ENCODE results near the gene ATP8A2. TPM values are rescaled to one million over a fixed set of nuclear protein-coding genes. Genes with fewer than 3 reads are reported as not detected.

The ATP8A2 gene
- total RNA-seq, 2 donors from 2014 or later: 0.10 to 0.64 TPM

GRCh38 chr13:25802579-25802978 lies 430.8 kb downstream of the ATP8A2 start:
- no peak for DNase-seq
- Histone ChIP-seq H3K4me1 (no peaks in the 10 kb centered on the region), H3K36me3 (no peaks in the 10 kb centered on the region), H3K9ac (ENCODE audit: low read depth in 2 of 2, low read length in 2 of 2) (no peak overlapping the region), H3K27ac (no peak overlapping the region), H3K9me3 (no peaks in the 10 kb centered on the region), H3K27me3 (no peaks in the 10 kb centered on the region), H3K4me3 (no peak overlapping the region)
- intact Hi-C loops (cut with DNase I): no loop called here
- TF ChIP-seq CTCF (IDR thresholded peaks at IDR 0.05): no peak

GRCh38 chr13:25803641-25804040 lies 431.9 kb downstream of the ATP8A2 start:
- no peak for DNase-seq
- Histone ChIP-seq H3K4me1 (no peaks in the 10 kb centered on the region), H3K9ac (ENCODE audit: low read depth in 2 of 2, low read length in 2 of 2) (no peak overlapping the region), H3K27ac (no peak overlapping the region), H3K36me3 (no peaks in the 10 kb centered on the region), H3K27me3 (no peaks in the 10 kb centered on the region), H3K4me3 (no peak overlapping the region), H3K9me3 (no peaks in the 10 kb centered on the region)
- intact Hi-C loops (cut with DNase I): no loop called here
- TF ChIP-seq CTCF (IDR thresholded peaks at IDR 0.05): no peak

- Histone ChIP-seq H3K27me3 (no peaks in the 10 kb centered on the region), H3K4me3 (no peak overlapping the region), H3K9me3 (no peaks in the 10 kb centered on the region), H3K36me3 (no peaks in the 10 kb centered on the region), H3K9ac (ENCODE audit: low read depth in 2 of 2, low read length in 2 of 2) (no peak overlapping the region), H3K4me1 (no peaks in the 10 kb centered on the region), H3K27ac (no peak overlapping the region)
- no peak for DNase-seq
- intact Hi-C loops (cut with DNase I): no loop called here
- TF ChIP-seq CTCF (IDR thresholded peaks at IDR 0.05): no peak
These were observed 434.6 kb downstream of the ATP8A2 start for GRCh38 chr13:25806264-25806974.

GRCh38 chr13:25807562-25807961 lies 435.8 kb downstream of the ATP8A2 start:
- TF ChIP-seq CTCF (IDR thresholded peaks at IDR 0.05): no peak
- Histone ChIP-seq H3K27ac (no peak overlapping the region), H3K4me3 (no peak overlapping the region), H3K36me3 (no peaks in the 10 kb centered on the region), H3K27me3 (no peaks in the 10 kb centered on the region), H3K9me3 (no peaks in the 10 kb centered on the region), H3K4me1 (no peaks in the 10 kb centered on the region), H3K9ac (ENCODE audit: low read depth in 2 of 2, low read length in 2 of 2) (no peak overlapping the region)
- DNase-seq: no peak
- intact Hi-C loops (cut with DNase I): no loop called here

GRCh38 chr13:25811506-25811905 lies 439.7 kb downstream of the ATP8A2 start:
- TF ChIP-seq CTCF (IDR thresholded peaks at IDR 0.05): no peak
- intact Hi-C loops (cut with DNase I): no loop called here
- H3K9me3 ChIP-seq: no peaks in the 10 kb centered on the region
- no peak for DNase-seq
- H3K4me3 ChIP-seq: no peak overlapping the region
- H3K36me3 ChIP-seq: no peaks in the 10 kb centered on the region
- H3K9ac ChIP-seq (ENCODE audit: low read depth in 2 of 2, low read length in 2 of 2): no peak overlapping the region
- H3K4me1 ChIP-seq: no peaks in the 10 kb centered on the region
- H3K27me3 ChIP-seq: no peaks in the 10 kb centered on the region
- no peak overlapping the region for H3K27ac ChIP-seq
